Measurements from ENCODE around the gene PCED1B. TPM values are rescaled to one million over a fixed set of nuclear protein-coding genes. Genes with fewer than 3 reads are reported as not detected.

Gene PCED1B
- total RNA-seq, 2 donors from 2014 or later, result 2.5 to 7.0 TPM

GRCh38 chr12:47160316-47161244 lies 81.2 kb downstream of the PCED1B start:
- Histone ChIP-seq H3K4me1 (ENCODE audit: control insufficient read depth, insufficient read depth, low read length) (no peaks in the 10 kb centered on the region), H3K27ac (ENCODE audit: low read depth, low read length) (no peak overlapping the region), H3K9me3 (ENCODE audit: control insufficient read depth, low read length) (no peaks in the 10 kb centered on the region), H3K9ac (ENCODE audit: extremely low read depth, low read length, poor library complexity, severe bottlenecking) (no peak overlapping the region), H3K4me3 (ENCODE audit: low read length) (no peak overlapping the region), H3K27me3 (ENCODE audit: control insufficient read depth, insufficient read depth, low read length, poor library complexity, severe bottlenecking) (no peaks in the 10 kb centered on the region), H3K36me3 (ENCODE audit: control insufficient read depth, insufficient read depth, low read length) (no peaks in the 10 kb centered on the region)
- Mint-ChIP-seq H3K27me3 (ENCODE audit: insufficient read depth) (no peaks in the 10 kb centered on the region), H3K27ac (no peak overlapping the region), H3K9me3 (peaks cover 11% of the 10 kb centered on the region), H3K4me1 (peaks cover 15% of the 10 kb centered on the region), H3K4me3 (no peak overlapping the region), H3K36me3 (ENCODE audit: low read depth) (no peaks in the 10 kb centered on the region)
- no peak for TF ChIP-seq CTCF (conservative IDR thresholded peaks at IDR 0.05)
- DNase-seq, result no peak
- WGBS, 2 experiments (ENCODE audit: insufficient coverage in 1 of 2, insufficient read length in 1 of 2), result 90 to 94% methylated on average over 2 of the region's 2 CpGs

GRCh38 chr12:47164116-47164515 lies 84.7 kb downstream of the PCED1B start:
- Histone ChIP-seq H3K4me1 (ENCODE audit: control insufficient read depth, insufficient read depth, low read length) (peaks cover 3% of the 10 kb centered on the region), H3K4me3 (ENCODE audit: low read length) (no peak overlapping the region), H3K9me3 (ENCODE audit: control insufficient read depth, low read length) (no peaks in the 10 kb centered on the region), H3K27ac (ENCODE audit: low read depth, low read length) (no peak overlapping the region), H3K9ac (ENCODE audit: extremely low read depth, low read length, poor library complexity, severe bottlenecking) (no peak overlapping the region), H3K27me3 (ENCODE audit: control insufficient read depth, insufficient read depth, low read length, poor library complexity, severe bottlenecking) (no peaks in the 10 kb centered on the region), H3K36me3 (ENCODE audit: control insufficient read depth, insufficient read depth, low read length) (no peaks in the 10 kb centered on the region)
- Mint-ChIP-seq H3K27ac (no peak overlapping the region), H3K36me3 (ENCODE audit: low read depth) (no peaks in the 10 kb centered on the region), H3K9me3 (peaks cover 10% of the 10 kb centered on the region), H3K4me1 (peaks cover 26% of the 10 kb centered on the region), H3K27me3 (ENCODE audit: insufficient read depth) (no peaks in the 10 kb centered on the region), H3K4me3 (no peak overlapping the region)
- TF ChIP-seq CTCF (conservative IDR thresholded peaks at IDR 0.05), result no peak
- no peak for DNase-seq

- 95 to 96% methylated on average over 2 of the region's 2 CpGs for WGBS, 2 experiments (ENCODE audit: insufficient coverage in 1 of 2, insufficient read length in 1 of 2)
- H3K4me3 Mint-ChIP-seq, result no peak overlapping the region
These were observed 85.5 kb downstream of the PCED1B start for GRCh38 chr12:47164724-47165439.

More at GRCh38 chr12:47164724-47165439, 85.5 kb downstream of the PCED1B start:
- TF ChIP-seq CTCF (conservative IDR thresholded peaks at IDR 0.05), result peak; percentile 43
- Histone ChIP-seq H3K9ac (ENCODE audit: extremely low read depth, low read length, poor library complexity, severe bottlenecking) (no peak overlapping the region), H3K4me1 (ENCODE audit: control insufficient read depth, insufficient read depth, low read length) (peaks cover 3% of the 10 kb centered on the region), H3K9me3 (ENCODE audit: control insufficient read depth, low read length) (no peaks in the 10 kb centered on the region), H3K36me3 (ENCODE audit: control insufficient read depth, insufficient read depth, low read length) (no peaks in the 10 kb centered on the region), H3K4me3 (ENCODE audit: low read length) (no peak overlapping the region), H3K27ac (ENCODE audit: low read depth, low read length) (no peak overlapping the region), H3K27me3 (ENCODE audit: control insufficient read depth, insufficient read depth, low read length, poor library complexity, severe bottlenecking) (no peaks in the 10 kb centered on the region)
- DNase-seq, result no peak
- Mint-ChIP-seq H3K36me3 (ENCODE audit: low read depth) (no peaks in the 10 kb centered on the region), H3K27ac (no peak overlapping the region), H3K27me3 (ENCODE audit: insufficient read depth) (no peaks in the 10 kb centered on the region), H3K4me1 (peaks cover 26% of the 10 kb centered on the region), H3K9me3 (peaks cover 4% of the 10 kb centered on the region)

Data from endodermal cell (in vitro differentiated cells).